HS-27A (cell line): ENCODE data around the gene GNLY.
"Not testable (repeated sequence)": the region's sequence is repeated elsewhere in the genome, so short reads cannot be mapped to it uniquely, and the experiment has no call there.

ENCODE experiments used
- DNase-seq: peaks from one replicate; pipeline ENCODE4 v3.0.0-alpha.2; 2012; ENCODE audit warnings: low read depth, missing footprints

Gene GNLY

DNA sequence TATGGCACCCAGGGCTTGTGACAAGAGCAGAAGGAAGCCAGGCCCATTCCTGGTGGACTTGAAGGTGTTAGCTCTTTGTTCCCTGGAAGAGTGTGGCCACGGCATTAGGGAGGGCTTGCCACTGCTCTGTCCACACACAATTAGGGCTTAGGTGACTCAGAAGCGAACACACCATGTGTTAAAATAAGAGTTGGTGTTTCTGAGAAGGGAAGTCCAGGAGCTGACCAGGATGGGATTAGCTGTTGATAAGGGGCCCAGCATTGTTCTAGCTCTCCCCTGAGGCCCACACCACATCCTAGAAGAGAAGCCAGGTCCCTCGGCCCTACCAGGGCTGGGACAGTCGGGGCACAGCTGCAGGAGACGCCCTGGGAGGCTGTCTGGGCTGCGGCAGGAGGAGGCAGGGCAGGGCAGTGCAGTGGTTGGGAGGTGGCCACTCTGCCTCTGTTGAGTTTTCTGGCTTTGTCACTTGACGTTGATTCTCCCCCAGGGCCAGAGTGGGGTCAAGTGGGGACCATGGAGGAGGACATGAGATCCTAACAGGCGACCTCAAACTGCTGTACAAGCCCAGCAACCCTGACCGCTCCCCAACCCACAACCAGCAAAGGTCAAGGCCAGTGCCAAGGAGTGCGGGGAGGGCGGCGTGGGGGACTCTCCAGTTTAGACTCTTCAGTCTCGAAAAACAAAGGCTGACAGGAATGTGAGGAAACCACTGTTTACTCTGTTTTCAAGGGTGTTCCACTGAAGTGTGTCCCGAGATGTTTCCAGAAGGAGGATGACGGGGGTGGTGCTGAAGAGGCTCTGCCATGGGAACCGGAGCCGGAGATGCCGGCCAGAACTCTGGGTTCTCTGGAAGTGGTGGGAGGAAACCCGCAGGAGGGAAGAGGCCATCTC, 16.8 kb downstream of the GNLY start:
- no peak for DNase-seq

DNA sequence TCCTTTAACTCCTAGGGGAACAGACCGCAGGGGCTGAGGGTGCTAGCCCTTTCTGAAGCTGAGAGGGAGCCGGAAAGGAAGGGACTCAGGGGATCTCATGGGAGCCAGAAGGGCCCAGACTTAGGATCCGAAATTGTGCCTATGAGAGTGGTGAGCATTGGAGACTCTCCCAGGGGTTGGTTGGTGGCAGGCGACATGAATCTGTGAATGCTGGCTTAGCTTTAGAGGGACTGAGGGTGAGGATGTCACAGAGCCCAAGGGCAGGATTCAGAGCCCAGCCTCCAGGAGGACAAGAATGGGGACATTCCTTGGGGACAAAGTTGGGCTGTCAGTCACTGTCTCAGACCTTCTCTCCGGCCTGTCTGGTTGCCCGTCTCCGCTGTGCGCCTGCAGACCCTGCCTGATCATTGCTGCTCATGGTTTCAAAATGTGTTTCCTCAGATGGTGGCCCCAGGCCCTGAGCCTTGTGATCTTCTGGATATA, 17.5 kb downstream of the GNLY start:
- DNase-seq, result no peak

DNA sequence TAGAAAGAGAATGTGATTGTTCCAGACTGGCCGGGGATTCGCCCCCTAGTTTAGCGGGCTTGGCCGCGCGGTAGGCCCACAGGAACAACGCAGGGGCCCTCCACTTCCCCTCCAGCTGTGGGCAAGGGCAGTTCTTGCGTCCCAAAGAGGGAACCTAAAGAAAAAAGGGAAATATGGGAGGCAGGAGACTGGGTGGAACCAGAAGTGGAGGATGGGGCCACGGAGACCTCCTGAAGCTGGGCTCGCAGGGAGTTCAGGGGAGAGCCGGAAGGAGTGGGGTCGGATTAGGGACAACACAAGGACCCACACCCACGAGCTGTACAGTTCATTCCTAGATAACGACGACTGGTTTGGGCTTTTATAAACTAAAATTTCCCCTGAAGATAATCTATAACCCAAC, 18.2 kb downstream of the GNLY start:
- no peak for DNase-seq

DNA sequence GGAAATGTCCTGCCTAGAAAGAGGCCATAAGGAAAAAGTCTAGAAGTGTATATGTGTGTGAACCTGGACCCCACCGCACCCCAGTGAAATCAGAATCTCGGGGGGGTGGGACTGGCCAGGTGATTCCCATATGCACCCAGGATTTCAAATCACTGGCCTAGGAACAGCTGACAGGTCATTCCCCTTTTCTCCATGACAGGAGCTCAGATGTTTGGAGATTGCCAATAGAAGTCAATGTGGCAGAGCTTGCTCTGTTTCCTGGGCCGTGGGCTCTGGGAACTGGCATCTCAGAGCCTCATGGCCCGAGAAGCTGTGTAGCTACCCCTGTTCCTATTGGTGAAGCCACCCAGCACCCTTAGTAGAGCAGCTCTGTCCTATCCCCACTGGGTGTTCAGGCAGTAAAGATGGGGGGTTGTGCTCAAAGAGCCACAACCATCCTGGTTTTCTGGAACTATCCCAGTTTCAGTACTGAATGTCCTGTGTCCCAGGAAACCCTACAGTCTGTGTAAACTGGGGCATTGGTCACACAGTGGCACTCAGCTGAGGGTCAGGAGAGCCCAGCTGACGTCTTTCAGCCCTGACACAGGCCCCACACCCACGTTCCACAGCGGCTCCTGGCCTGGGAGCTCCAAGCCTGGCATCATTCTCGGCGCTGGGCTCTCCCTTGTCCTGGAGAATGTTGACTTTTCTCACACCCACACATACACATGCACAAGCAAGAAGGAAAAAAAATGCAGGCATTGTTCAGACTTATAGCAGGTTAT, 18.9 kb downstream of the GNLY start:
- DNase-seq, result no peak

DNA sequence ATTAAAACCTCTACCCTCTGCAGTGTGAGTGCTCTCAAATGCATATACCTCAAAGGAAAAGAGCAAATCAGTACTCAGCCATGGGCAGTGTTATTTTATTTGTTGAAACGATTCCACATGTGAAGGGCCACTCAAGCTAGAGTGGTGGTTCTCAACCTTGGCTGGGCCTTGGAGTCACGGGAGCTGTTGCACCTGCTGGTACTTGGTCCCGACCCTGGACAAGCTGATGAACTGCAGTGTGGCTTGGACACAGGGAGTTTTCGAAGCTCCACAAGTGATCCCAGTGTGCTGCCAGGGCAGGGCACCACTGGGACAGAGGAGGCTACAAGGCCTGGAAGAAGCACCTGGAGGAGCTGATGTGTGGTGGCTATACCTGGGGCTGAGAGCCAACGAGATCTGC, 19.7 kb downstream of the GNLY start:
- no peak for DNase-seq

DNA sequence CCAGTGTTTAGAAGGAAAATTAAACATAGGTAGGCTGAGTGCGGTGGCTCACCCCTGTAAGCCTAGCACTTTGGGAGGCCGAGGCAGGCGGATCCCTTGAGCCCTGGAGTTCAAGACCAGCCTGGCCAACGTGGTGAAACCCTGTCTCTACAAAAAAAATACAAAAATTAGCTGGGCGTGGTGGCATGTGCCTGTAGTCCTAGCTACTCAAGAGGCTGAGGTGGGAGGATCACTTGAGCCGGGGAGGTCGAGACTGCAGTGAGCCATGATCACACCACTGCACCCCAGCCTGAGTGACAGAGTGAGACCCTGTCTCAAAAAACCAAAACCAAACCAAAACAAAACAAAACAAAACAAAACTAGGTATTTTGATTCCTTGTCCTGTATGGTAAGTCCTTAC, 20.3 kb downstream of the GNLY start:
- not testable (repeated sequence) for DNase-seq

DNA sequence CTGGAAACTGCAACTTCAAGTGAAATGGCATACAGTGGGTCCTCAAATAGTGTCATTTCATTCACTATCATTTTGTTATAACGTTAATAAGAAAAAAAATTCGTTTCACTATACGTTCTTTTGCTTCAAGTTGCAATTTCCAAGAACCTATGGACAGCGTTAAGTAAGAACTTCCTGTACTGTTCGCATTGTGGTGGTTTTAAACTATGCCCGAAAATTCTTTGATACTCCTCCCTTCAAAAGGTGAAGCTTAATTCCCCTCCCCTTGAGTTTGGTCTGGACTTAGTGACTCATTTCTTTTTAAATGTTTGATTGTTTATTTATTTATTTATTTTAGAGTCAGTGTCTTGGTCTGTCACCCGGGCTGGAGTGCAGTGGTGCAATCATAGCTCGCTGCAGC, 20.7 kb downstream of the GNLY start:
- DNase-seq, result no peak

DNA sequence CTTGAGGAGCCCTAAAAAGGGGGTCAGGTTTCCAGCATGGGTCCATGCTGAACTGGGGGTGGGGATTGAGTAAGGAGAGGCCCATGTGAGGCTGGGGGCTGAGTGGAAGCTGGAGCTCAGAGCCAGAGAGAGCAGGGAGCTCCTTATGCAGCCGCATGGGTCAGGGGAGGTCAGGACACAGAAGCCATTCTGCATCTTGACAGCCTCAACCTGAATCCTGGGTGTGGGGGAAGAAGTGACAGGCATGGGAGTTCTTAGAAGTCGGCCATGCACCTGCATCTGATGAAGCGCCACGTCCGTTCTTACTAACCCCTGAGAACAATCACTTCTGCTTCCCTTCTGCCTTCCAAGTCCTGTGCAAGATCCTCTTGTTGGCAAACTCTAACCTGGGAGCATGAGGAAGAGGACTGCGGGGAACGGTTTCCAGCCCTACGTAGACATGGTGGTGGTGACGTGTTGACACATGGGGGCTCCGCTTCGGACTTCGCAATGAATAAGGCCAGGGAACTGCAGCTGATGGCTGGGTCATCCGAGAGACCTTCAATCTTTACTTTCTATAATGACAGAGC, 22.3 kb downstream of the GNLY start:
- no peak for DNase-seq

DNA sequence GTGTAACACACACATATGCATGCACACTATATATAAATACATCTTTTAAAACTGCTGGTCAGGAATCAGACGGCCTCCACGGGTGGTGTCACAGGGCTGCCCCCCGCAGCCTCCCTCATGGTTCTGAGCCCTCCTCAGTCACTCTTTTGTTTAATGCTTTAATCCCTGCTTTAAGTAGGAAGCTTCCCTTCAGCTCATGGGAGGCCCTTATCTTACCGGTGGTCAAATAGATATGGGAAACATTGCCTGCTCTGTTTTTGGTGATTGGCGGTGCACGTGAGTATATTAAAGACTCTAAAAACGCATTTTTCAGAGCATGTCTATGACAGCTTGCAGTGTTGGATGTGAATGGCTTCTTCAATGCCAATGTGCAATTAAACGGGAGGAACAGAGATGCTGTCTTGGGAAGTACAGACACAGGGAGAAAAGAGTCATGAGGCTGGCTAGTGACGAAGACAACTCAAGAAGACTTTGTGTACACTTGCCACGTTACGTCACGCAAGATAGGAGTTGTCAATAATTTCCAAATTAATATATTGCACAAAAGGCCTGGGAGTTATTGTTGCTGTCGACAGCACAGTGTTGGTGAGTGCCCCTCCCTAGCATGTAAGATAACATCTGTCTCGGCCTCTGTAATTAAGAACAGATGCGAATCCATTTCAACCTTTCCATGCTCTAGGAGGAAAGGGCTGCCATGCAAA, 23.3 kb downstream of the GNLY start:
- no peak for DNase-seq

DNA sequence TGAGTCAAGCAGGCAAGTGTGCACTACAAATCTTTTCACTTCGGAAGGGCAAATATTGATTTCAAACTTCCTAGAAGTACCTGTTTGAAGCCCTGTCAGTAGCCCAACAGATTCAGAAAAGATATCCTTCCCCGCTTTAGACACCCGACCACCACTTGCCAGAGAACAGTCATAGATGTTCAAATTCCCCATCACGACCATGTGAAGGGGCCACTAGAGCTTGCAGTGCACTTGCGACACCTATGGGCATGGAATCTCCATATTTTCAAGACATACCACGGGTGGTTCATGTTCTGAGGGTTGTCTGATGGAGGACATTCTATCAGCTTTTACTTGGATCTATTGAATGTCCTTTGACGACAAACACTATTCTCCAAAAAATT, 23.8 kb downstream of the GNLY start:
- DNase-seq, result no peak

DNA sequence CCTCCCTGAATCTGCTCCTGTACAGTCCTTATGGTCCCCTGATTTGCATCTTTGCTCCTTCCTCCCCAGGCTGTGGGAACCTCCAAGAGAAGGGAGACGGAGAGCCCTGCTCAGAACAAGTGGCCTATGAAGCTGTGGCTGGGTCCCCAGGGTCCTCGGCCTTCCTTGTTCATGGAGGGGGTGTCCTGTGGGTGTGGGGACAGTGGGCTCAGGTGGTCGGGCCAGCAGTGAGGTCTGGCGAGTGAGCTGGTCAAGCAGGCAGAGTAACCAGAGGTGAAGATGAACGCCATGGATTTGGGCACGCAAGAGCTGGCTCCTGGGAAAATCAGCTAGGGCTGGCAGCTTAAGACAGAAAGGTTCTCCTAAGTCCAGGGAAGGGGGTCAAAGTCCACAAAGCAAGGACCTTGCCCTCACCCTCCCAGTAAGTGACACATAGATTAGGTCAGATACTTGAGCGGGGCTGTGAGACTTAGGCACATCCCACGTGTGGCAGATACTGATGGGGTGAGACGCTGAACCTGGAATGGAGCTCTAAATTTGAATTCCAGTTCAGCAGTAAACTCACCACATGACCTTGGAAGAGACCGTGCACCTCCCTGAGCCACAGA, 24.8 kb downstream of the GNLY start:
- no peak for DNase-seq

DNA sequence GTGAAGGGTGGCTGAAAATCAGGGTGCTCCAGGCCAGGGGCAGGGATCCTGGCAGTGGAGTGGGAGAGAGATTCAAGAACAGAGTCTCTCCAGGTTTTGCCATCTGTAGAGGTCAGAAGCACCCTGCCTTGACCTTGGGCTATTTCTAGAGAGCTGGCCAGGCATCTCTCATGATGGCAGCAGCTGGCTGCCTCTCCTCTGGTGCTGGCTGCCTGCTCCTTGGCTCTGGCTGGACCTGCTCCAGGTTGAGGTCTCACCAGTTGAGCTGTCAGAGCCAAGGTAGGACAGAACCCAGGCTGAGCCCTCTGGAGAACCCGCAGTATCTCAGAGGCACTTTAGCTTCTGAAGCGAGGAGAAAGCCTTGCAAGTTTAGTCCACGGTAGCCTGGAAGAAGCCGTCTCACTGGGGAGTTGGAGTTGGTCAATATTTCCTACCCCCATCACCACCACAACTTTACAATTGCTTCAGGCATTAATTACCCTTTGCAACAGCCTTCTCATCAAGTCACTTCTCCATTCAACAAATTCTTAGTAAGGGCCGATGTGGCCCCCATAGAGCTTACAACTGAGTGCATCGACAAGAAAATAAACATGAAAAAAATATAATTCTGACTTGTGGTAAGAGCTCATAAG, 25.6 kb downstream of the GNLY start:
- no peak for DNase-seq

DNA sequence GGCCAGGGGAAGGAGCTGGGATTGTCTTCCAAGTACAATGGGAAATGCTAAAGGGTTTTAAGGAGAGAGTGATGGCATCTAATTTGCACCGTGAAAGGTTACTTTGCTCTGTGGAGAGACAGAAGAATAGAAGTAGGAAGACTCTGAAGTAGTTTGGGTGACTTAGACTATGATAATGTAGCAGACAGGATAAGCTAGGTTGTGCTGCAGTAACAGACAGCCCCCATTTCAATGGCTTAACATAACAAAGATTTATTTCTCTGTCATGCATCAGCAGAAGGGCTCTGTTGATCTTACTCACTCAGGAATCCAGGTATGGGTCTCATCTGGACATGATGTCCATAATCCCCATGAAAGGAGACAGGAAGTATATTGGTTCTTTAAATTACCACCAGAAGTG, 26.4 kb downstream of the GNLY start:
- no peak for DNase-seq

DNA sequence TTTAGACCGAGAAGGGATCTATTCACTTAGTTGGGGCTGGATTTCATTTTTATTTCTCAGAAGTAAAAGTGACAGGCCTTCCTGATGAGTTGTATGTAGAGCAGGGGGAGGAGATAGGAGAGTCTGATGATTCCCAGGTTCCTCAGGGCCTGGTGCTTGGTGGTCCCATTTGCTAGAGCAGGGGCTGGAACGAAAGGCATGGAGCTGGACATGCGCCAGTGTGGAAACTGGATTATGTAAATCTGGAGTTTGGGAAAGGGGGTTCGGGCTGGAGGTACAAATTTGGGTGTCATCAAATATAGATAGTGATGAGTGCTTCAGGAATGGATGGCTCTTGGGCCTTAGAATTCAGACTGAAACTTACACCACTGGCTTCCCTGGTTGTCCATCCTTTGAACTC, 27.5 kb downstream of the GNLY start:
- DNase-seq, result no peak

DNA sequence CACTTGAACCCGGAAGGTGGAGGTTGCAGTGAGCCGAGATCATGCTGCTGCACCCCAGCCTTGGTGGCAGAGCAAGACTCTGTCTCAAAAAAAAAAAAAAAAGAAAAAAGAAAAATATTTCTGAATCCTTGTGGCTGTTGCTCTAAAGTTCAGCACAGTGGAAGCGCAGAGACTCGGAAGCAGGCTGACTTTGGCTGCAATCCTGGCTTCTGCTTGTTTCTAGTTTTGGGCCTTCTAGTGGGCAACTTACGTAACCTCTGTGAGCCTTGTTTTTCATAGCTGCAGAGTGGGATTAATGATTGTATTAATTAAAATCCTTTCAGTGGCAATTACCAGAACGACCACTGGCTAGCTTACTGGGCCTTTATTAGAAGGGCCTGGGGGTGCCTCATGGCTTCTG, 28.4 kb downstream of the GNLY start:
- no peak for DNase-seq

DNA sequence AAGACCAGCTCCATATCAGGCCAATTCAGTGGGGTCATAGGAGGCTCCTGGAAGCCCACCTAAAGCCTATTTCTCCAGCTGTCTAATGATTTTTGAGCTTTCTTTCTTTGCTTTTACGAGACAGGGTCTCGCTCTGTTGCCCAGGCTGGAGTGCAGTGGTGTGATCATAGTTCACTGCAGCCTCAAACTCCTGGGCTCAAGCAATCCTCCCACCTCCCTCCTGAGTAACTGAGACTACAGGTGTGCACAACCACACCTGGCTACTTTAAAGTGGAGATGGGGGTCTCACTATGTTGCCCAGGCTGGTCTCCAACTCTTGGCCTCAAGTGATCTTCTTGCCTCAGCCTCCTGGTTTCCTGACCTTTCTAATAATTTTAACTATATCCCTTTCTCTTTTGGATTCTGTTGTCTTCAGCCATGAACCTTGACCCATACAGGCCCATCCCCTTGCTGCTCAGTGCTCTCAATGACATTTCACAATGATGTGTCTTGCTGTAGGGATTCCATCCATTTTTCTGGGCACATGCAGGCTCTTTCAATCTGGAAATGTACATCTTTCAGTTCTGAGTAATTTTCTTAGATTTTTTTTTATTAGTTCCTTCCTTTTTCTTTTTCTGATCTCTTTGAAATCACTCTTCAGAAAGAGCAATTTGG, 29.7 kb downstream of the GNLY start:
- DNase-seq, result no peak

DNA sequence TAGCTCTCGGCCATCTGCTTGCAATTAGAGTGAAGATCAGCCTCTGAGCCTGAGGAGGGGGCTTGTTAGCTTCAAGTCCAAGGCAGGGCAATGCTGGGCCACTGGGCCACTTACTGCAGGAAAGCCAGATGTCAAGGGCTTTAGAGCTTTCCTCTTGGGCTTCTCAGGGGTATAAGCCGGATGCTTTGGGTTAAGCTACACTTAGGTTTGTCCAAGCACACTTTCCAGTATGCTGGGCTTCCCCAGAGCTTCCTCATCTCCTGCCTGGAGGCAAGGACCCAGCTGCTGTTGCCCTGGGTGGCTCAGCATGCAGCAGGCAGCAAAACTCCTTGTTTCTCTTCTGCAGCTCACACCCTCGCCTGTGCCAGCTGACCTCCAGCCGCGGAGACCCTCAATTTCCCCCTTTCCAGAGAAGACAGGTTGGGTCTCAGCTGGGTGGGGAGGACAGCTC, 30.6 kb downstream of the GNLY start:
- DNase-seq, result no peak

DNA sequence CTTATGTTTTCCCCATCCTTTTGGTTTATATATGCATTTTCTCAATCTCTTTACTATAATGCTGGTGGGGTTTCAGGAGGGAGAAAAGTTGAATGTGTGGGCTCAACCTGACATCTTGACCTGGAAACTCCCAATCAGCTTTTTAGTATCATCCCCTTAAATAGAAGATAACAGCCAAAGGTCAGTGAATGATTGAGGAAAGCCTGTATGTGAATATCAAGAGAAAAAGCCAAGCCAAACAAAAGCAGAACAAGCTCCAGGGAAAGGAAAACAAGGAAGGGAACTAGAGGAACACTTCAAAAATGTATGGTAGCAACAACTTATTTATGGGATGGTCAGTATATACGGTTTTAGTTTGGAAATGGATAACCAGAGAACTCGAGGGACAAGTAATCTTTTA, 31.3 kb downstream of the GNLY start:
- DNase-seq, result no peak

DNA sequence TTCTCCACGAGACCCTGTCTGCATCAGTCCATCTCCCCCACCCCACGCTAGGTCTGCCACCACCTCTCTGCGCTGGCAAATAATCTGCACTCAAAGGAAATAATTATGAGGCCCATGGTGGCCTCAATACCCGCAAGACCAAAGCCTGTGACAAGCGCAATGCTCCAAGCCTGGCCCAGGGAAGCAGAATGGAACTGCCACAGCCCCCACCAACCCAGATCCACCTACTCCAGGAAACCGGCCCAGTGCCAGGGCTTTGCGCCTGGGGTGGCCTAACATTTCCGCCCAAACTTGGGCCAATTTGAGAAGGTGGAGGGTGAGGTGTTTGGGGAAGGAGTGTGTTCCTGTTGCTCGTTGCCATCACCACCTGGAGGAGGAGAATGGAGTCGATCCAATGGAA, 33.6 kb downstream of the GNLY start:
- DNase-seq, result no peak

DNA sequence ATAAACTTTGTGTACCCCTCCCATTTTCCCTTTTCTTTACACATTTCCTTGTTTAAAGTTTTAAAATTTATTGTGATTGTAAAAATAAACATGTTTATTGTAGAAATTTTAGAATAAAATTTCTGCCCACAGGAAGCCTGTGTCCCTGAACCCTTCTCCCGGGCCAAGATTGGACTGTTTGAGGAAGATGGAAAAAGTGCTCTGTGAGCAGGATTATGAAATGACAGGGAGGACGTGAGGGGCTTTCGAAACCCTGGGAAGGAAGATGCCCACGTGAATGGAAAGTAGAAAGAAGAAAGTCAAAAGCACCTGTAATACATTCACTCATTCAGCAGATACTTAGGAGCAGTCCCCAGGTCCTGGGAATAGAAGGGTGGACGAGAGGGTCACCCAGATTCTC, 34.2 kb downstream of the GNLY start:
- DNase-seq, result no peak
